RWPE1 (cell line): ENCODE measurements around the gene ACTN1.

Experiments used
- CTCF ChIA-PET: fragments of 350-600 bp; sonication (Branson Sonifier 250); formaldehyde crosslinking; extraction: SDS; loops from one replicate; lab custom pipeline; 2021; lab: Yijun Ruan, JAX
- POLR2A ChIA-PET: fragments of 400-600 bp; formaldehyde crosslinking; extraction: SDS; loops from one replicate; lab custom pipeline; 2020; ENCODE audit warnings: antibody characterized with exemption; ENCODE audit not compliant: low non-redundant PET; lab: Yijun Ruan, JAX
- DNase-seq: peaks from one replicate; pipeline ENCODE4 v3.0.0; 2012; ENCODE audit warnings: low spot score
- H3K27ac ChIP-seq: fragments of 450-650 bp; 2 replicates; pipeline ENCODE4 v1.5.1; 2017
- TF ChIP-seq, protein P1 (sequence below): fragments of 450-650 bp; conservative IDR thresholded peaks from 2 replicates; pipeline ENCODE4 v1.5.1; 2017; ENCODE audit warnings: low read depth, mild to moderate bottlenecking

The ACTN1 gene

DNA sequence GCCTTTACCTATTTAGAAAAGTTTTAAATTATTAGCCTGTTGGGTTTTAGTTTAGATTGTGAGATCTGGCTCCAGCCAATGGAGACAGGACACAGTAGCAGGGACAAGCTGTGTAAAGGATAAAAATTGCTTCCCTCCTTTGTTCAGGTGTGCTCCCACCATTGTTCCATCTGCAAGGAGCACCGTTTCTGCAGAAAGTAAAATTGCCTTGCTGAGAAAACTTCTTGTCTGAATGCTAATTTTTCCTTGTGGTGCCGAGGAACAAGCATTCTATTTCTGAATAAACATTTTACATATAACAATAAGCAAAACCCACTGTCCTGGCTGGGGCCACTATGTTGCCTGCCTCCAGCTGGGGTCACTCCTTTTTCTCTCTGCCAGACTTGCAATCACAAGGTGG lies 113.6 kb downstream of the ACTN1 start:
- TF ChIP-seq, protein P1, sequence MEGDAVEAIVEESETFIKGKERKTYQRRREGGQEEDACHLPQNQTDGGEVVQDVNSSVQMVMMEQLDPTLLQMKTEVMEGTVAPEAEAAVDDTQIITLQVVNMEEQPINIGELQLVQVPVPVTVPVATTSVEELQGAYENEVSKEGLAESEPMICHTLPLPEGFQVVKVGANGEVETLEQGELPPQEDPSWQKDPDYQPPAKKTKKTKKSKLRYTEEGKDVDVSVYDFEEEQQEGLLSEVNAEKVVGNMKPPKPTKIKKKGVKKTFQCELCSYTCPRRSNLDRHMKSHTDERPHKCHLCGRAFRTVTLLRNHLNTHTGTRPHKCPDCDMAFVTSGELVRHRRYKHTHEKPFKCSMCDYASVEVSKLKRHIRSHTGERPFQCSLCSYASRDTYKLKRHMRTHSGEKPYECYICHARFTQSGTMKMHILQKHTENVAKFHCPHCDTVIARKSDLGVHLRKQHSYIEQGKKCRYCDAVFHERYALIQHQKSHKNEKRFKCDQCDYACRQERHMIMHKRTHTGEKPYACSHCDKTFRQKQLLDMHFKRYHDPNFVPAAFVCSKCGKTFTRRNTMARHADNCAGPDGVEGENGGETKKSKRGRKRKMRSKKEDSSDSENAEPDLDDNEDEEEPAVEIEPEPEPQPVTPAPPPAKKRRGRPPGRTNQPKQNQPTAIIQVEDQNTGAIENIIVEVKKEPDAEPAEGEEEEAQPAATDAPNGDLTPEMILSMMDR, result no peak
- ChIA-PET CTCF (interaction anchor here (1.1 kb wide), 1 partner anchor 22 kb away, joined by 3 read pairs; no protein-coding TSS in a partner anchor), POLR2A (no interaction called here)
- no peak for DNase-seq
- no peak overlapping the region for H3K27ac ChIP-seq

DNA sequence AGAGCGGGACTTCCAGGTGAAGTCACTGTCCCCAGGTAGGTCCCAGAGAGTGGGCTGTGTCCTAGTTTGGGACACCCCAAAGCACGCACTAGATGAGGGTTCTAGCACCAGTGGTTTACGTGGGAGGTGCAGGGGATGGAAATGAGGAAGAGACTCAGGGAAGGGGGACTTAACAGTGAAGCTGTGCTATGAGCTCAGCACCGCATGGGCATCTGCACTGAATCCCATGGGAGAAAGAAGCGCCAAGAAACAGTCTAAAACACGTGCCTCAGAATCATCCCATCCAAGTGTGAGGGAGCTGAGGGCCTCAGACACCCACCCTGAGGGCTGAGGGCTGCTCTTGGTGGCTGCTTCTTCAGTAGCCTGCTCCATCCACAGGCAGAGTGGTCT lies 114.7 kb downstream of the ACTN1 start:
- H3K27ac ChIP-seq, result peak overlapping the region; percentile 39
- ChIA-PET CTCF (interaction anchor here (0.6 to 1.3 kb wide), 3 partner anchors 8 to 243 kb away, joined by 3 to 5 read pairs (median 3); no protein-coding TSS in a partner anchor), POLR2A (no interaction called here)
- TF ChIP-seq, protein P1, result no peak
- no peak for DNase-seq

DNA sequence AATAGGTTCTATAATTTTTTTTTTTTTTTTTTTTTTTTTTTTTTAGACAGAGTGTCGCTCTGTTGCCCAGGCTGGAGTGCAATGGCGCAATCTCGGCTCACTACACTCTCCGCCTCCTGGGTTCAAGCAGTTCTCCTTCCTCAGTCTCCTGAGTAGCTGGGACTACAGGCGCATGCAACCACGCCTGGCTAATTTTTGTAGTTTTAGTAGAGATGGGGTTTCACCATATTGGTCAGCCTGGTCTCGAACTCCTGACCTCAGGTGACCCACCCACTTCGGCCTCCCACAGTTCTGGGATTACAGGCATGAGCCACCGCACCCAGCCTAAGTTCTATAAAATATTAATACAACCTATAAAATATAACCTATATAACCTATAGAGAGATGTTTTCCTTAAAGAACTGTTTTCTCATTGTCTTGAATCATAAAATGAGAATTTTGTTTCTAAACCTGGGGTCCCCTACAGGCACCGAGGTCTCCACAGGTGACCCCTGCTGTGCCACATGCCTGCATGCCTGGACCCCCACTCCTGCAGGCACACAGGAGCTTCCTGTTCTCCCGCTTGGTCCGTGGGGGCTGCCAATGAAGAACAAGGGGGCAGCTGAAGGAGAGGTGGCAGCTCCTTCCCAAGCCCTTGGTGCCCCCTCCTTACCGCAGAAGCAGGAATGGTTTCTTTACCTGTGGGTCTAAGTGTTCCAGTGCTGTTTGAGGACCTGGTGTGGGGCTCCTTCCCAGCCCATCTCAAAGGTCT lies 115.3 kb downstream of the ACTN1 start:
- H3K27ac ChIP-seq, result peak overlapping the region; percentile 39
- TF ChIP-seq, protein P1, result no peak; the same call in 1 of the 2 replicates
- DNase-seq, result no peak
- ChIA-PET CTCF (interaction anchor here (0.6 to 1.8 kb wide), 20 partner anchors 7 to 1135 kb away, joined by 3 to 20 read pairs (median 4); no protein-coding TSS in a partner anchor), POLR2A (no interaction called here)

DNA sequence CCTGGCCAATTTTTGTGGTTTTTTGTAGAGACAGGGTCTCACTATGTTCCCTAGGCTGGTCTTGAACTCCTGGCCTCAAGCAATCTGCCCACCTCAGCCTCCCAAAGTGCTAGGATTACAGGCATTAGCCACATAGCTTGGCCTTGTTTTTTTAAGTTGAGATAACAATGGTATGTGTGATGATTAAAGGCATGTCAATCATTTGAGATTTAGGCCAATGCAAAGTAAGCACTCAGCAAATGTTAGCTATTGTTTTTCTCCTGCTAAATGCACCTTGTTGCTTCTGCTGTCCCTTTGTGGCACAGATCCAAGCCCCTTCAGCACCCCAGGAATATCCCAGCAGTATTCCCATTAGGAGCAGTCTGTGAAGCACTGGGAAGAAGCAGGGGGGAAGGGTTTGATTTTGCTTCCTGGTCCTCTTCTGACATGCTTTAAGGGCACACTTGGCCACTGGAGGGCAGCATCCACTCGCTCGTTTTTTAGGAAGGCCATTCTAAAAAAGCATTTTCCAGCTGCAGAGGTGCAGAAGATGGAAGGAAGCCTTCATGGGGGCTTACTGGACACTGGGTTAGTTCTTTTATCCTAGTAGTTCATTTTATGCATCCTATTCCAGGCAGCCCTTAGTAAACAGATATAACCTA lies 116.0 kb downstream of the ACTN1 start:
- POLR2A ChIA-PET, result no interaction called here
- DNase-seq, result peak; percentile 83
- CTCF ChIA-PET, result interaction anchor here (0.5 to 1.8 kb wide), 26 partner anchors 8 to 1134 kb away, joined by 3 to 20 read pairs (median 4); no protein-coding TSS in a partner anchor
- TF ChIP-seq, protein P1, result peak; percentile 81
- no peak overlapping the region for H3K27ac ChIP-seq

DNA sequence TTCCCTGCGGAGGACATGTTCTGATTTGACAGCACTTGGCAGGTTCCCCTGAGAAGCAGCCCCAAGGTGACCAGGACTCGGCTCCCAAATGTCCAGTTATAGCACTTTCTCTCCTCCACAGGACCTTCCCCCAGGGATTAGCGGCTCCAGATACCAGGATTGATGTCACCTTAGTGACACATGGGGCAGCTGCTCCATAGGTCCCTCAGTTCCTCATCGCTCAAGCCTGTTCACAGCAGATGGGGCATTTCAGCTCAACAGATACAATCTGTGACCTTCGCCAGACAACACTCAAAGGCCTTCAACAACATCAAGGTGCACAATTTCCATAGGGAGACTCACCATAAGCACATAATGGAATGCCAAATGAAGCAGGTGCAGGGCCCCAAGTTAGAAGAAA lies 118.3 kb downstream of the ACTN1 start:
- no peak for DNase-seq
- POLR2A ChIA-PET, result no interaction called here
- CTCF ChIA-PET, result interaction anchor here (0.6 kb wide), 1 partner anchor 17 kb away, joined by 5 read pairs; no protein-coding TSS in a partner anchor
- no peak overlapping the region for H3K27ac ChIP-seq
- TF ChIP-seq, protein P1, result no peak

DNA sequence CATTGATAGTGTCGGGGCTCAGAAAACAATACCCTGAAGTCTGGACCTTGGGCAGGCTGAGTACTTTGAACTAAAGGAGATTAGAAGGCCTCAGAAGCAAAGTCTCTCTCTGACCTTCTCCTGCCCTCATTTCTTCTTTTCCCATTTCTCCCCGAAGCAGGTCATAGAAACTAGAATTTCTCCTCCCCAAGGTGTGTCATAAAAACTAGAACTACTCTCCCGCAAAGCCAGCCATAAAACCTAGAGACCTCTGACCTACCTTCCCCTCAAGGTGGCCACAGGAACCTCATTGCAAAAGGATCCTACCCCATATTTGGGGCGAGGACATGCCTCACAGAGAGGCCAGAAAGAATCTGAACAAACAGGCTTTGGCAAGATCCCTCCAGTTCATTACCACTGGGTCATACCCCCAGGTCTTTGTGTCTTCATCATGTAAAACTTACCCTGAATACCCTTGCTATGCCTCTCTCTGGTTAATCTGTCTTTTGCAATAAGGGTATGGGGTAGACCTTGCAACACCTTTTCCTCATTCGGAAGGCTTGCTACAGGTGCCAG lies 121.5 kb downstream of the ACTN1 start:
- CTCF ChIA-PET, result interaction anchor here (1.0 kb wide), 1 partner anchor 13 kb away, joined by 3 read pairs; no protein-coding TSS in a partner anchor
- no peak for DNase-seq
- TF ChIP-seq, protein P1, result no peak
- POLR2A ChIA-PET, result no interaction called here
- H3K27ac ChIP-seq, result no peak overlapping the region
